Naive B cell (primary cell): ENCODE data around the gene ERCC6. TPM values are rescaled to one million over a fixed set of nuclear protein-coding genes. Genes with fewer than 3 reads are reported as not detected.

Experiments
- ATAC-seq, 2 donors: fragments of 150-1000 bp; cut with Tn5 transposase; 2 replicates each; pipeline ENCODE4 v1.10.0; 2021; ENCODE audit warnings: low read depth in 2 of 2, mild to moderate bottlenecking in 2 of 2, moderate library complexity in 2 of 2
- DNase-seq: peaks from one replicate; pipeline ENCODE4 v3.0.0; 2022
- H3K27ac Mint-ChIP-seq, 6 donors: one replicate each; pipeline ENCODE4 v1.8.0; 2020 to 2022; ENCODE audit warnings: mild to moderate bottlenecking in 6 of 6, mixed read lengths in 6 of 6, moderate library complexity in 5 of 6, inconsistent platforms in 2 of 6
- H3K27me3 Mint-ChIP-seq, 3 donors: one replicate each; pipeline ENCODE4 v1.8.0; 2021 to 2022; ENCODE audit warnings: mixed read lengths in 3 of 3, mild to moderate bottlenecking in 1 of 3
- H3K36me3 Mint-ChIP-seq, 2 donors: one replicate each; pipeline ENCODE4 v1.8.0; 2020 to 2022; ENCODE audit warnings: mixed read lengths in 2 of 2, inconsistent platforms in 1 of 2, mild to moderate bottlenecking in 1 of 2
- H3K4me1 Mint-ChIP-seq, 3 donors: one replicate each; pipeline ENCODE4 v1.8.0; 2020 to 2022; ENCODE audit warnings: mixed read lengths in 3 of 3, inconsistent platforms in 1 of 3, mild to moderate bottlenecking in 1 of 3, moderate library complexity in 1 of 3
- H3K4me3 Mint-ChIP-seq, 8 donors: one replicate each; pipeline ENCODE4 v1.8.0; 2020 to 2022; ENCODE audit warnings: mild to moderate bottlenecking in 8 of 8, mixed read lengths in 8 of 8, moderate library complexity in 8 of 8, inconsistent platforms in 2 of 8
- H3K9me3 Mint-ChIP-seq, 7 donors: one replicate each; pipeline ENCODE4 v1.8.0; 2020 to 2022; ENCODE audit warnings: mixed read lengths in 7 of 7, mild to moderate bottlenecking in 5 of 7, inconsistent platforms in 2 of 7, moderate library complexity in 1 of 7
- polyA plus RNA-seq, 6 donors: library from polyadenylated mRNA; unstranded; fragments of 300-500 nt; fragmentation: Illumina TruSeq; gene quantifications; one replicate each; pipeline ENCODE4 v1.2.3, GENCODE V29; 2021; ENCODE audit warnings: low read depth in 6 of 6

Gene ERCC6
- polyA plus RNA-seq, 6 donors from 2014 or later: 8.6 to 19.0 (median 12.8) TPM

GRCh38 chr10:49540056-49540797 lies 1.3 kb upstream of the ERCC6 start:
- H3K9me3 Mint-ChIP-seq: peaks cover 0 to 17% (median 6%) of the 10 kb centered on the region in 7 donors

DNA sequence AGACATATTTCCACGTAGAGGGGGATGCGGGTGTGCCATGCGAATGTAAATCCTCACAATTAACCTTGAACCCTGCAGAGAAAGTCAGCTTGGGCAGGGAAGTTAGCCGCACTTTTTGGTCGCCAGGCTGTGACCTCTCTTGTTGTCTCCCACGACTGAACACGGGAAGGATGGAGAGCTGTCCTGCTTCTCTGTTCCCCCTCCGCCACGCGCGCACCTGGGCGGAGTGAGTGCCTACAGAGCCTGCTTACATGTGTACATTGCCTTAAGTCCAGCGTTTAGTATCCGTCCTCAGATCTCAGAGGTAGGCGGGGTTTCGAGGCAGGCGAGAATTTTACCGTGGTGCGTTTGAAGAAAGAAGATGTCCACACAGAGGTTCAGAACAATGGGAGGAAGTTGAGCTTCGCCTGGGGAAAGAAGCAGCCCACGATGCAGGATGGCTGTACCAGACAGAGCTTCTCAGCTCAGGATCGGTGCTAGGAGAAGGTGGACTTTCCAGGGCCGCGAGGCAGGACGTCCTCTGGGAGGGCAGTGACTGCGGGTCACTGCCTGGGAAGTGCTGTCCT lies 482 bp upstream of the ERCC6 start:
- H3K36me3 Mint-ChIP-seq: peaks cover 0 to 7% of the 10 kb centered on the region in 2 donors
- no peak for DNase-seq
- peak; percentile 17 to 30 for ATAC-seq
- H3K27ac Mint-ChIP-seq: peak overlapping the region; percentile 94 to 100 (median 96)
- peaks cover 38 to 46% (median 44%) of the 10 kb centered on the region in 3 donors for H3K4me1 Mint-ChIP-seq
- peaks cover 24 to 28% (median 27%) of the 10 kb centered on the region in 3 donors for H3K27me3 Mint-ChIP-seq
- peak overlapping the region; percentile 86 to 97 (median 96) for H3K4me3 Mint-ChIP-seq
- H3K9me3 Mint-ChIP-seq: peaks cover 0 to 9% (median 2%) of the 10 kb centered on the region in 7 donors

More at GRCh38 chr10:49540056-49540797, 1.3 kb upstream of the ERCC6 start:
- DNase-seq (no peak), ATAC-seq (no peak)
- H3K4me3 Mint-ChIP-seq: peak overlapping the region; percentile 86 to 97 (median 96)
- peak overlapping the region in 2 of 6 donors; percentile 9 to 32 for H3K27ac Mint-ChIP-seq
- peaks cover 30 to 38% (median 35%) of the 10 kb centered on the region in 3 donors for H3K4me1 Mint-ChIP-seq
- peaks cover 0 to 7% of the 10 kb centered on the region in 2 donors for H3K36me3 Mint-ChIP-seq
- peaks cover 24 to 28% (median 27%) of the 10 kb centered on the region in 3 donors for H3K27me3 Mint-ChIP-seq

DNA sequence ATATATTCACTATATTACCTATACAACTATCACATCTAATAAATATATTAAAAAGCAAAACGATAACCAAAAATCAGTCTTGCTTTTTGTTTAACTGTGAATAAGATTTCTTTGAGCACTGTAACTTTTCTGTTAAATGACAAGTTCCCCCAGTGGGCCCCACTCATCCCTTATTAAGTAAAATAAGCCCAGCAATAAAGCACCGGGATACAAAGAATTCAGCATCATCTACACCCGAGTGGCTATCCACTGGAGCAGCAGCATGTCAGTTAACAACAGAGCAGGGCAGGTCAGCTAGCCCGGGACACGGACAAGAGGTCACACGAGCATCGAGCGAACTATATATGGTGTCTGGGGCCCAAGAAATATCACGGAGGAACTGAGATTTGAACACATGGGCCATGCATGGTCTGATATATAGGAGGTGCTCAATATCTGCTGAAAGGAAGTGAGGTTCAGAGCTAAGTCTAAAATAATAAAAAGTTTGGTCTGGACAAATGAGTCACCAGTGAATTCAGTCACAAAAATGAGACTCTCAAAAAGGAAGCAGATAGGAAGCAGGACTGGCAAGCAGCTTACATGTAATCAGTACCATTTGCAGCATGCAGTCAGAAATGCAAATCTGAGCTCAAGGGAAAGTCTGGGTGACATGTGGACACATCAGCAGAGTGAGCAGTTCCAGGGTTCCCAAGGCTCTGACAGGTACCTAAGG lies 4.1 kb downstream of the ERCC6 start:
- Mint-ChIP-seq H3K27ac (peak overlapping the region; percentile 38 to 81 (median 68)), H3K4me3 (peak overlapping the region in 2 of 8 donors; percentile 60 to 66), H3K4me1 (peaks cover 48 to 56% (median 52%) of the 10 kb centered on the region in 3 donors), H3K9me3 (no peaks in the 10 kb centered on the region), H3K36me3 (peaks cover 5 to 25% of the 10 kb centered on the region in 2 donors), H3K27me3 (no peaks in the 10 kb centered on the region)
- DNase-seq (no peak), ATAC-seq (peak in 1 of 2 donors; percentile 1)

GRCh38 chr10:49532461-49532860 lies 6.5 kb downstream of the ERCC6 start:
- ATAC-seq (no peak), DNase-seq (no peak)
- Mint-ChIP-seq H3K36me3 (peaks cover 17 to 42% of the 10 kb centered on the region in 2 donors), H3K27ac (peak overlapping the region in 1 of 6 donors; percentile 89), H3K4me1 (peaks cover 30 to 43% (median 34%) of the 10 kb centered on the region in 3 donors), H3K27me3 (no peaks in the 10 kb centered on the region), H3K9me3 (no peaks in the 10 kb centered on the region), H3K4me3 (peak overlapping the region in 1 of 8 donors; percentile 22)

DNA sequence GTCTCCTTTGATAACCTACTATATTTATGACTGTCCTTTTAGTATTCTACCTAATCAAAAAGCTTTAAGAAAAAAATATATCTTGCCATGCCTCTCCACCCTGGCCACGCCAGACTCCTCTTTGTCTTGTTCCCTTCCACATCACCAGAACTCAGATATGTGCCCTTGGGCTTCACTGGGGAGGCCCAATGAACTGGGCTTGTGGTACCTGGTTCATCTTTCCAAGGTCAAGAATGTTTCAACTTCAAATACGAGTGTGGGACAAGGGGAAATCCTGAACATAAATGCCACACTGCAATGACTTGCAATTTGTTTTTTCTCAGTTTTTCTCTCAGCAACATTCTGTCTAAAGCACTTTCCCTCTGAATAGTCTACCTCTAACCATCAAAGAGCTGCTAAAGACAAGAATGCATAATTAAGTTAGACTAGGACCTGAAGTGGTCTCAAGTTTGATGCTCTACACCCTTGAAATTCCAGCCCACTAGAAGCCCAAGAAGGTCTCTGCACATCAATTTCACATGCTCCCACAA lies 9.9 kb downstream of the ERCC6 start:
- peak overlapping the region in 2 of 6 donors; percentile 32 to 74 for H3K27ac Mint-ChIP-seq
- H3K4me1 Mint-ChIP-seq: peaks cover 7 to 19% (median 9%) of the 10 kb centered on the region in 3 donors
- no peaks in the 10 kb centered on the region for H3K9me3 Mint-ChIP-seq
- no peaks in the 10 kb centered on the region for H3K27me3 Mint-ChIP-seq
- peaks cover 37 to 52% of the 10 kb centered on the region in 2 donors for H3K36me3 Mint-ChIP-seq
- DNase-seq: no peak
- no peak overlapping the region for H3K4me3 Mint-ChIP-seq
- ATAC-seq: no peak

DNA sequence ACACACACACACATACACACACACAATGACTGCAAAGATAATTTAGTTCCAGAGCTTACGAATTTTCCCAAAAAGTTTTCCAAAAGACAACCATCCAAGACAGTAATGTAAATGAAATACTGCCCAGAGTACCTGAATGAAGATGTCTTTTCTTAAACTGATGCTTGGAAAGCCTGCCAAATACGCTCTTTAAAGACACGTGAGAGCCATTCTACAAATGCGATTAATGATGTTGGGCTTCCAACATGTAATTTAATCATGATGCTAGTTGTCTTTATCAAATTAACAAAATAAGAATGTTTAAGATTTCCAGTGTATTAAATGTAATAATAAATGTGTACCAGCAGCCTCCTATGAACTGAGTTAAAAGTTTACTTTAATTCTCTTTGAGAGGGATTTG lies 11.1 kb downstream of the ERCC6 start:
- no peak overlapping the region for H3K27ac Mint-ChIP-seq
- H3K9me3 Mint-ChIP-seq: no peaks in the 10 kb centered on the region
- no peak for DNase-seq
- H3K36me3 Mint-ChIP-seq: peaks cover 42 to 58% of the 10 kb centered on the region in 2 donors
- H3K4me1 Mint-ChIP-seq: peaks cover 7 to 19% (median 9%) of the 10 kb centered on the region in 3 donors
- H3K27me3 Mint-ChIP-seq: no peaks in the 10 kb centered on the region
- no peak overlapping the region for H3K4me3 Mint-ChIP-seq
- ATAC-seq: no peak

GRCh38 chr10:49527061-49527460 lies 11.9 kb downstream of the ERCC6 start:
- Mint-ChIP-seq H3K9me3 (no peaks in the 10 kb centered on the region), H3K27me3 (no peaks in the 10 kb centered on the region), H3K4me3 (no peak overlapping the region), H3K27ac (no peak overlapping the region), H3K4me1 (peaks cover 7 to 16% (median 9%) of the 10 kb centered on the region in 3 donors), H3K36me3 (peaks cover 45 to 51% of the 10 kb centered on the region in 2 donors)
- DNase-seq (no peak), ATAC-seq (no peak)

- DNase-seq (no peak), ATAC-seq (no peak)
- Mint-ChIP-seq H3K4me3 (no peak overlapping the region), H3K4me1 (peaks cover 3 to 12% (median 5%) of the 10 kb centered on the region in 3 donors), H3K27me3 (no peaks in the 10 kb centered on the region), H3K36me3 (peaks cover 45 to 47% of the 10 kb centered on the region in 2 donors), H3K9me3 (no peaks in the 10 kb centered on the region), H3K27ac (peak overlapping the region in 2 of 6 donors; percentile 0 to 37)
These were observed 12.3 kb downstream of the ERCC6 start for GRCh38 chr10:49526619-49527018.

GRCh38 chr10:49524496-49524895 lies 14.4 kb downstream of the ERCC6 start:
- peaks cover 6 to 15% (median 6%) of the 10 kb centered on the region in 3 donors for H3K4me1 Mint-ChIP-seq
- peak overlapping the region in 1 of 6 donors; percentile 51 for H3K27ac Mint-ChIP-seq
- no peak for ATAC-seq
- DNase-seq: no peak
- H3K27me3 Mint-ChIP-seq: no peaks in the 10 kb centered on the region
- peaks cover 37 to 42% of the 10 kb centered on the region in 2 donors for H3K36me3 Mint-ChIP-seq
- no peaks in the 10 kb centered on the region for H3K9me3 Mint-ChIP-seq
- no peak overlapping the region for H3K4me3 Mint-ChIP-seq

DNA sequence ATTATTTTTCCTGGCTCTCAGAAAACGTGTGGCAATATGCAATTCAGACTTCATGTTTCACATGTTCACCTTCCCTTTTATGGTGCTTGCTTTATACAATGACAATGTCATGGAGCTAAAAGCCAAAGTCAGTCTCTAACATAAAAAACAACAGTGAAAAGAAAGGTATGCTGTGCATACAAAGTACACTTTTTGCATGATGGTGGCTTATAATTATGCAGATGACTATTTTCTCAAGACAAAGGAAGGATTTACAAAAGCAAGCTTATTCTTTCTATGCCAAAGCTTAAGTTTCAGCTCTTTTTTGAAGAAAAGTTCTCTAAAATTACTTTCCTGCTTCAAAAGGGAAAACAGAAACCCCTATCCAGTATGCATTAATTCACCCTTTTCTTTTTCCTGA lies 15.6 kb downstream of the ERCC6 start:
- Mint-ChIP-seq H3K4me1 (peaks cover 8 to 9% (median 9%) of the 10 kb centered on the region in 3 donors), H3K4me3 (no peak overlapping the region), H3K9me3 (no peaks in the 10 kb centered on the region), H3K36me3 (peaks cover 29 to 33% of the 10 kb centered on the region in 2 donors), H3K27me3 (no peaks in the 10 kb centered on the region), H3K27ac (no peak overlapping the region)
- ATAC-seq (no peak), DNase-seq (no peak)

- no peak for ATAC-seq
- H3K4me1 Mint-ChIP-seq: peaks cover 8 to 9% (median 9%) of the 10 kb centered on the region in 3 donors
- peaks cover 12 to 26% of the 10 kb centered on the region in 2 donors for H3K36me3 Mint-ChIP-seq
These were observed 17.9 kb downstream of the ERCC6 start for GRCh38 chr10:49521062-49521461.

GRCh38 chr10:49520122-49520775 lies 18.7 kb downstream of the ERCC6 start:
- no peak for ATAC-seq
- Mint-ChIP-seq H3K4me3 (no peak overlapping the region), H3K36me3 (peaks cover 10 to 21% of the 10 kb centered on the region in 2 donors), H3K27me3 (no peaks in the 10 kb centered on the region), H3K9me3 (no peaks in the 10 kb centered on the region), H3K4me1 (peaks cover 8 to 9% (median 9%) of the 10 kb centered on the region in 3 donors), H3K27ac (peak overlapping the region in 1 of 6 donors; percentile 52)
- DNase-seq: no peak

More at GRCh38 chr10:49521062-49521461, 17.9 kb downstream of the ERCC6 start:
- DNase-seq: no peak
- no peak overlapping the region for H3K4me3 Mint-ChIP-seq
- no peak overlapping the region for H3K27ac Mint-ChIP-seq
- no peaks in the 10 kb centered on the region for H3K9me3 Mint-ChIP-seq
- H3K27me3 Mint-ChIP-seq: no peaks in the 10 kb centered on the region
